GM19467 (cell line): ENCODE data around the gene UBAC2.
"Not testable (repeated sequence)": the region's sequence is repeated elsewhere in the genome, so short reads cannot be mapped to it uniquely, and the experiment has no call there.

Experiments used
- ATAC-seq: cut with Tn5 transposase; IDR thresholded peaks from one replicate; pipeline ENCODE4 v1.9.1; 2021; ENCODE audit warnings: mild to moderate bottlenecking, moderate library complexity; ENCODE audit not compliant: unreplicated experiment

UBAC2 gene

DNA sequence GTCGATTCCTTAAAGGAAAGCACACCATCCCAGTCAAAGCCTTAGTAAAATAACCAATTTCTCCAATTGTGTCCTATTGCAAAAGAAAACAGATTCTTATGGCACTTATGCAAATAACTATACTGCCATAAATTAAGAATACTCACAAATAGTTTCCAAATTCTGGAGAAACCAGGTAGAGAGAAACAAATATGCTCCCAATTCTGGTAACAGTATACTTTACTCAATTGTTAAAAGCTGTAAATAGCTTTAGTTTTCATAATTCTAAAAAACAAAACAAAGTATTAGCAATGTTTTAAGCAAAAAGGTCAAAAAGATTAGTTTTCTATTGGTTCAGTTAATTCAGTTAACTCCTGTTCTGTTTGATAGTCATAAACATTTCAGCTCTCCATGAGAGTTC, 18.2 kb upstream of the UBAC2 start:
- no peak for ATAC-seq

DNA sequence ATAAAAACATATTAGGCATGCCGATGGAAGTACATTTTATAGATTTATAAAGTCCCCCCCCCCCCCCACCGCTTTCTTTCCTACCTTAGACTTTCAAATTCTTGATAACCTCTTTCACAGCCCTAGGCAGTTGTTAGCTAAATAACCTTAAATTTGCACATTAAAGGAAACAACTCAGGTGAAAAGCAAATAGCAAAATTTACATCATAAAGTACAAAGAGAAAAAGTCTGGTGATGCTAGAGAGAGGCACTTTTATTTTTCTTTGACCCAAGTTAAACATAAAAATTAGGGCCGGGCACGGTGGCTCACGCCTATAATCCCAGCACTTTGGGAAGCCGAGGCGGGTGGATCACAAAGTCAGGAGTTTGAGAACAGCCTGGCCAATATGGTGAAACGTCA, 15.0 kb upstream of the UBAC2 start:
- no peak for ATAC-seq

DNA sequence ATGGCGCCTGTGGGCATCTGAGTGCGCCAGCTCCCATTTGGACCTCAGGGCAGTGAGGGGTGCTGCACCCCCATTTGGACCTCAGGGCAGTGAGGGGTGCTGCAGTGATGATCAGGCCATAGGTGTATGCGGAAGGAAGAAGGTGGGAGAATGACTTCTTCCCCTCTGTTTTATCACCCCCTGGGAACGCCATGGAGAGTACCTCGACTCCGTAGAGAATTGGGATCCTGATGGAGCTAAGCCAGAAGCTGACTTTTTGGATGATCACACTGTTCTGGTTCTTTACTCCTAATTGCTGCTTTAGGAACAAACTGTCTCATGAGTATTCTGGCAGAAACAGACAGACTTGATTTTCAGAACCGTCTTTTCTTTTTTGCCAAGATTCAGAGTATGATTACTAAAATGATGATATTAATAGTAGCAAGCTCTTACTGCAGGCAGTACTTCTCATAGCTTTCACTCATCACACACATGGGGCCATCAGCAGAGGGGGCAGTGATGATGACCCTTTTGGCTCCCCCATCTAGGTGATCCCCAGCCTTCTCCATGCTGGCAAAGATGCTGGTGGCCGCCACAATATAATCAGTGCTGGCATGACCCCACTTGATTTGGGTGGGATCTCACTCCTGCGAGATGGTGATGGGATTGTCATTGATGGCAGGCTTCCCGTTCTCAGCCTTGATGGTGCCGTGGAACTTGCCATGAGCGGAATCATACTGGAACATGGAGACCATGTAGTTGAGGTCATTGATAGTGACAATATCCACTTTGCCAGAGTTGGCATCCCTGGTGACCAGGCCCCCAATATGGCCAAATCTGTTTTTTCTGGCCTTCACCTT, 10.3 kb upstream of the UBAC2 start:
- ATAC-seq: no peak

DNA sequence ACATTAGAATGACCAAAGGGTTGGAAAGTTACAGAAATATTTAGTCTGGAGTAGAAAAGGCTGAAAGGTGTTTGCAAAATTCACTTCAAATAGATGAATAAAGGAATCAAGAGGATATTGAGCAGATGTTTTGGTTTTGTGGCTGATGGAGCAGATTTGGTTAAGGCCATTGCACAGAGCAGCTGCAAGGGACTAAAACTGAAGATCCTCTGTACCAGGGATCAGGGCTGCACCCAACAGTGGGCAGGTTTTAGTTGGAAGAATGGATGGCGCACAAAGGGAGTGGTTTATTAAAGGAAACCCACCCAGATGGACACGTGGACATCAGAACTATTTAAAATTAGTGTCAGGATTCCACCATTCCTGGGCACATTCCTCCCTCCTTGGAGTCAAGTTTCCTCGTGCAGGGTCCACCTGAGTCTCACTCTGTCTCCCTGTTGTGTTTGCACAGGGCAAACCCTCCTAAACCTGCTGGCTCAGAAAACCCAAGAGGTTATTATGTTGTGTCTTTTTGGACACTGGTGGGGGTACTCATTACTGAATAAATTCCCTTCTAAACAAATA, 9.2 kb upstream of the UBAC2 start:
- no peak for ATAC-seq

DNA sequence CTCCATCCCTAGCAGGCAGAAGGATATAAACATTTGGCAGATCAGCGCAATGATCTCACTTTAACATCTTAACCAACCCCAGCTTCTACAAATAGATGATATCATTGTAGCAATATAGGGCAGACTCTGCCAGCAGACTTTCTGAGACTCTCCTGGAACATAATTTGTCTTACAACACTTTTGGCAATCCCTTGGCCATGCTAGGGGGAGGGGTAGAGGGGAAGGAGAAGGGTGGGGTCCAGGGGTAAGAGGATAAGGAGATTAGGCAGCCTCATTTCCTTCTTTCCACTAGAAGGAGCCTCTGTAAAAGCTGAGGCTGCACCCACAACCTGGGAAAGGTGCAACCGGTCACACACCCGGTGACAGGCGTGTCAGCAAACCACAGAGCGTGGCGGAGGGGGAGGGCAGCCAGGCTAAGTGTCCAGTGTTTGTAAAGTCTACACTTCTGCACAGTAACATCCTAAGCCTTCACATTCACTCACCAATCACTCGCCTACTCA, 8.7 kb upstream of the UBAC2 start:
- ATAC-seq: no peak

DNA sequence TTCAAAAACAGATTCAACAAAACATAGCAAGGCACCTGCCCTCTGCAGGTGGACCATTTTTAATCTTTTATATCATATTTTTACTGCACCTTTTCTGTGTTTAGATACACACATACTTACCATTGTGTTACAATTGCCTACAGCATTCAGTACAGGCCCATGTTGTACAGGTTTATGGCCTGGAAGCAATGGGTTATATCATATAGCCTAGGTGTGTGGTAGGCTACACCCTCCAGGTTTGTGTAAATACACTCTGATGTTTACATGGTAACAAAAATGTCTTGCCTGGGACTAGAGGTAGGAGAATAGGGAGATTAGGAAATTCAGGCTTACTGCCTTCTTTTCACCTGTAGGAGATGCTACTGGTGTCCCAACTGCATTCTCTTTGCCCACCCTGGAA, 8.2 kb upstream of the UBAC2 start:
- no peak for ATAC-seq

DNA sequence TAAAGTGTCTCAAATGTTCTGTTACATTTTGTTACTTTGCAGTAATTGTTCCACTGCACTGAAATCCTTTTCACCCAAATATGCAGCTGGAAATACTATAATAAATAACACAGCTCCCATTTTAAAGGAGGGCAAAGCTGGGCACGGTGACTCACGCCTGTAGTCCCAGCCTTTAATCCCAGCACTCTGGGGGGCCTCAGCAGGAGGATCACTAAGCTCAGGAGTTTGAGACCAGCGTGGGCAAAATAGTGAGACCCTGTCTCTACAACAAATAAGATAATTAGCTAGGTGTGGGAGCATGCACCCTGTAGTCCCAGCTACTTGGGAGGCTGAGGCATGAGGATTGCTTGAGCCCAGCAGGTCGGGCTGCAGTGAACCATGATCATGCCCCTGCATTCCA, 7.5 kb upstream of the UBAC2 start:
- ATAC-seq: no peak

DNA sequence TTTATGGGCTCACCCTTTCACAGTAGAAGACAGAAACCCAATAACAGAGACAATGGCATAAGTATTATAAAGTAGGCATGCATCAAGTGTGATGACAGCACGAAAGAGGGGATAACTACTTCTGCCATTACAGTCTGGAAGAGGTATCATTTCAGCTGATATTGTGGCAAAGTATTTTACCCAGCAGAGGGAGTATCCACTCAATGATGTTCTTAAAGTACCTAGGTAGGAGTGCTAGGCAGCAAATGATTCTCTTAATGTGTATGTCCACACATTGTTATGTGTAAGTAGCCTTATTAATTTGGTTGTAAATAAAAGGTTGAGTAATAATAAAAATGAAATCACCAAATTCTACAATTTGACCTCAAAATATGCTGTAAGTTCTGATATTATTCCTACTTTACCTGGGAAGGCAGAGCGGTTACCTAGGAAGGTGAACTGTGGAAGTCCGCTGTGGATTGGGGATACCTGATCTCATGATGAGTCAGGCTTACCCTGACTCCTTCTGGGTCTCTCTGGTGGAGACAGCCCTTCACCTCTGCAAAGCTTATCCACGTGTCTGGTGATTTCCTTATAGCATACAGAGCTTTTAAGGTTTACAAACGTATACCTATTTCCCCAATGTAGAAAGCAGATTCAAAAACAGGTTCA, 4.1 kb upstream of the UBAC2 start:
- no peak for ATAC-seq

DNA sequence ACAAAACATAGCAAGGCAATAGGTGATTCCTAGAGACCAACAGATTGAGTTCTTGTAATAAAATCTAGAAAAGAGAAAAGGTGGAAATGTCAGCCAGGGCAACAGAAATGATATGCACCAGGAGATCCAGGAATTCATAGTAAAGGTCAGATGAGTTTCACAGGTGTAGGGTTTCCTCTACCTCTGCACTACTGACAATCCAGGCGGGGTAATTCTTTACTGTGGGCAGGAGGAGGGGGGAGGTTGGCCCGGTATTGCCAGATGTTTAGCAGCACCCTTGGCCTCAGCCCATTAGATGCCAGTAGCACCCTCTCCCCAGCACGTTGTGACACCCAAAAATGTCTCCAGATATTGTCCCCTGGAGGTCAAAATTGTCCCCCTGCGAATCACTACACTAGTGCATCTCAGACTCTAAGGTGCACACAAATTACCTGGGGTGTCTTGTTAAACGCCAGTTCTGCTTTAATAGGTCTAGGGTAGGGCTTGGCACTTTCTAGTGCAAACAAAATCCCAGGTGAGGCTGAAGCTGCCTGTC, 3.5 kb upstream of the UBAC2 start:
- ATAC-seq: no peak

DNA sequence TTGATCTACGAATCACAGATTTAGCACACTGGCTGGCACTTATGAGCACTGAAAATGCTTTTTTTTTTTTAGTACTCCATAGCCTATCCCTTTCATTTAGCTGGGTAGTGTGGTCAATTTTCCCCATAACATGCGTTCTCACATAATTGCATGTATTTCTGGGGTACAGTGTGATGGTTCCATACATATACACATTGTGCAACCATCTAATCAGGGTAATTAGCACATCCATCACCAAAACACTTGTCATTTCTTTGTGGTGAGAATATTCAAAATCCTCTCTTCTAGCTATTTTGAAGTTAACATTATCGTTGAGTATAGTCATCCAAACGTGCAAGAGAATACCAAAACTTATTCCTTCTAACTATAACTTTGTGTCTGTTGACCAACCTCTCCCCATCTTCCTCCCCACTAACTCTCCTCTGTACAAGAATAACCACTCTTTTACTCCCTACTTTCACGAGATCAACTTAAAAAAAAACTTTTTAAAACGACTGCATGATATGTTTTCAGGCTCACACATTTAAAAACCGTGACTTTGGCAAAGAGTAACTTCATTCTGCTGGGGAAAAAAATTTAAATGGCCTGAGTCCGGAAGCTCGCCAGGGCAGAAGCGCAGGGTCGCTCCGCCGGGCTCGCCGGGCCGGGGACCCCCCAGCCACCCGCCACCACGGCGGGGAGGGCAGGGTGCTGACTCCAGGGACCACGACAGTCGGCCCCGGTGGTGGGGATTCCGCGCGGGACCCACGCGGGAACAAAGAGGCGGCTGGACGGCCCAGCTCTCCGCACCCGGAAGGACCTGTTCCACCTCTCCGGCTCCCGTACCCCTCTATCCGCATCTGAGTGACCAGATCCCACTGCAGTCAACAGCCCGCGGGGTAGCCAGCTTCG, 868 bp upstream of the UBAC2 start:
- ATAC-seq: no peak

DNA sequence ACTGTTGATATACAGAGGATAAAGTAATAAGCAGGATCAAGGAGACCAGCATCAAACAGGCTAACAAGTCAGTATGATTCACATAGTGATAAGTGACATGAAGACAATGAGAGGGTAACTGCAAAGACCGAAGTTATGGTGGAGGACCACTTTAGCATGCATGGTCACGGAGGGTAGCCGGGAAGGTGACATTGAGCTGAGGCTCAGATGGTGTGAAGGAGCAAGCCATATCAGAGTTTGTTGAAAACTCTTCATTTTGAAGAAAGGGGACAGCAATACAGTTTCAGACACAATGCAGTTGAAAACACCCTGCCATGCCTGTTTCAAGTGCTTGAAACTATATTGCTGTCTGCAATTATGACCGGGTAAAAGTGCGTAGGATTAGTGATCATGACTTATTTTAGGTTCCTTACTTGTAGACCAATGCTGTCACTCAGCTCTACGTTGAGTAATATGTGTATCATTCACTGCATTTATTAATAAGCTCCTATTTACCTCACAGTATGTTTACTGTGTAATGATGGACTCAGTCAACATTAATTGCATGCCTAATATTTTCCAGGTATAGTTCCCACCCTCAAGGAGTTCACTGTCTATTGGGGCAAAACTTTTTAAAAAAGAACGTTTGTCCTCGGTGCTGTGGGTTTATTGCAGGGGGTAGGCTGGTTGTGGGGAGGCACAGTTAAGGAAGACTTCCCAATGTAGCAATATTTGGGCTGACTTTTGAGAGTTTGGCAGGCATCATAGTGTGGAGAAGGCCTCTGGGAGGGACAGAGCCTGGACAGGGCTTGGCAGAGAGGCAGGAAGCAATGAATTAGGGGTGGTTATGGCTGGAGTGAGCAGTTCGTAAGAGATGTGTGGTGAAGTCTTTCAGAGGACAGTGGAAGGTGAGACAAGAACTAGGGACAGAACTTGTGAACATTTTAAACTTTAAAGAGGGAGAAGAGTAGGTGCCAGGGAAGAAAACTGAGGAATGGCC, 3.2 kb downstream of the UBAC2 start:
- no peak for ATAC-seq

DNA sequence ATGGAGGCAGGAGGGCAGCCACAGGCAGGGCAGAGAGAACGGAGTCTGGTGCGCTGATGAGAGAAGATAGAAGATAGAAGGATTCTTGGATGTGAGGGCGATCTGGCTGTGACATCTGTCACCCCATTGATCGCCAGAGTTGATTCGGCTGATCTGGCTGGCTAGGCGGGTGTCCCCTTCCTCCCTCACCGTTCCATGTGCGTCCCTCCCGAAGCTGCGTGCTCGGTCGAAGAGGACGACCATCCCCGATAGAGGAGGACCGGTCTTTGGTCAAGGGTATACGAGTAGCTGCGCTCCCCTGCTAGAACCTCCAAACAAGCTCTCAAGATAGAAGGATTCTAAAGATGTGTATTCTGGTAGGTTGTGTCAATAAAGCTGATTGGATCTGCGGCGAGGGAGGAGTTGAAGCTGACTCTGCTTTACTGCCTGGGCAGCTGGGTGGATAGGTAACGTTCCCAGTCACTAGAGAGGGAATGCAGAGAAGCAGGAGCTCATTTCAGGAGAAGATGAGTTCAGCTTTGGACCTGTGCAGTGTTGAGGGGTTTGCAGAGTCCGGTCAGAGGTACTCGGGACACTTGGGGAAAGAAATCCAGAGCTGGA, 5.1 kb downstream of the UBAC2 start:
- ATAC-seq: no peak

DNA sequence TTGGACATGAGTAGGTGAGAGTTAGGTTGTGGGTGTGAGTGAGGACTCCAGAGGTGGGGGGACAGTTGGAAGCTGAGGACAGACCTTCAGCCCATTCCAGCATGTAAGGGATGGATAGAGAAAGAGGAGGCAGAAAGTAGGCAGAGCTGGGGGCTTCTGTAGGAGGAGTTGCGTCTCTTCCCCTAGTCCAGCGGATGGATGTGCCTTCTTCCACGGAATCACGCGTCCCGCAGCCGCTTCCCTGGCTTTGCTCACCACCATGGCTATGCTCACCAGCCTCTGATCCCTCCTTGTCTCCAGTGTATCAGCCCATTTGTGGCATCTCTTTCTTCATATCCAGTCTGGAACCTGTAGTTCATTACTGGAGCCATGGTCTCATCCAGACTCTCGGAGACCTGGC, 5.6 kb downstream of the UBAC2 start:
- ATAC-seq: no peak

DNA sequence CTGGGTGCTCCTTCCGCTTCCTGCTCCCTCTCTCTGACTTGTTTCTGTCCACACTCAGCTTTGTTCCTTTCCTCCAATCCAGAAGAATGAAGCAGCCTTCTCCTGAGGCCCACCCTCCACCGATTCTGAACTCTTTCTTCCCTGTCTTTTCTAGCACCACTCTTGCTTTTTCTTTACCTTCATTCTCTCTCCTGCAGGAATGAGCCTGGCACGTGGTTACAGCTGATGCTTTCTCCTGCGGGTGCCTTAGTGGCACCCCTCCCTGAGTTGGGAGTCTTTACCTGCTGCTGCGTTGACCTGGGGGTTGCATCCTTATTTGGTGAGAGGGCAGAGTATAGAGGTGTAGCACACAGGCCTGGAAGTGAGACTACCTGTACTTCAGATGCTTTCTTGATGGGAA, 6.2 kb downstream of the UBAC2 start:
- no peak for ATAC-seq

DNA sequence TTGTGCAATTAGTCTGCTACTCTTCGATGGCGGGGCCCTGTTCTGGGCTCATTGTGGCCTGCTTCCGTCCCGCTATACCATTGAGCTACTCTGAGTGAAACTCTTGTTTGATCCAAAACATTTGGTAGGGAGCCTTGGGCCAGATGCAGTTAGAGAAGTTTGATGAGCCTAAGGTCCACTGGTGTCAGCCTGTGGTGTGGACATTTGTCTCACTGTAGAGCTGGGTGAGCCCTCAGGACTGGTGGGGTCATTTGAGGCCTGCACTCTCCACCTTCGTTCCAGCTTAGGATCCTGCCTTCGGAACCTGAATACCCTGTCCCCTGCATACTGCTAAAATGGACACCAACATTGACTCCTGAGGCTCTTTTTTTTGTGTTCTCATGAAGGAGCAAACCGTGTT, 6.9 kb downstream of the UBAC2 start:
- ATAC-seq: no peak

DNA sequence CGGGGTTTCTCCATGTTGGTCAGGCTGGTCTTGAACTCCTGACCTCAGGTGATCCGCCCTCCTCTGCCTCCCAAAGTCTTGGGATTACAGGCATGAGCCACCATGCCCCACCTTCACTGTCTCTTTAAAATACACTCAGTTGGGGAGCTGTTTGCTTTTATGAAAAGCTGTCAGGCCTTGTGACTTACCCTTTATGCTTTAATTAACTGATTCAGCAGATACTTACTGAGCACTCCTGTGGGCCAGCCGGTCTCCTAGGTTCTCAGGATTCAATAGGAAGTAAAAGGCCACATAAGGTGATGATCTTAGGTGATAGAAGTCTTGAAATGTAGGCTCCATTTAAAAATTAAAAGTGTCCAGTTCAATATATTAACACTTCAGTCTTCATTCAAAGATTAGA, 7.5 kb downstream of the UBAC2 start:
- ATAC-seq: no peak

DNA sequence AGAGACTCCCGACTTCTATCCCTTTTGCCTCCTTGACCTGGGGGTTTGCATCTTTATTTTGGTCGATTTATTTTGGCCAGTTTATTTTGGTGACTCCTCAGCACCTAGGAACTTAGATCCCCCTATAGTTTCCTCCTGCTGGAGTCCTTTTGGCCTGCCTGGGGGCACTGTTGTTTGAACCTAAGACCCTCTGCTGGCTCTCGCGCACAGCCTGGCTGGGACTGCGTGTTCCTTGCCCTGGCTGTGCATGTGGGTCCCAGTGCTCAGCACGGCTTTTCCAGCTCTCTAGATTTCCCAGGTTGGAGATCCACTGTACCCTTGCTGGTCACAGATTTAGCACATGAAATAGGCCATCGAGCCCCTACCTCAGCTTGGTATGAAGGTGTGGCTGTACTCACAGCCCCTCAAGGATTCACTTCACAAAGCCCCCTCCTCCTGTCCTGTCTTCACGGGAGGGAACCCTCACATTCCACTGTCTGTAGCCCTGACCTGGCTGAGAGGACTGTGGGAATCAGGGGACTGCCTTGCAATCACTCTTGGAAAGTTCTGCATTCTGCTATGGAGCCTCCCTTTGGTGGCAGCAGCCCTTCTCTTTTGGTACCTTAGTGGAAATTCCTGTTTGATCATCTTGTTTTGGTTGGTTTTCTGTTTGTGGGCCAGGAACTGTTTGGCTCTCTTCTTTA, 8.3 kb downstream of the UBAC2 start:
- ATAC-seq: no peak

DNA sequence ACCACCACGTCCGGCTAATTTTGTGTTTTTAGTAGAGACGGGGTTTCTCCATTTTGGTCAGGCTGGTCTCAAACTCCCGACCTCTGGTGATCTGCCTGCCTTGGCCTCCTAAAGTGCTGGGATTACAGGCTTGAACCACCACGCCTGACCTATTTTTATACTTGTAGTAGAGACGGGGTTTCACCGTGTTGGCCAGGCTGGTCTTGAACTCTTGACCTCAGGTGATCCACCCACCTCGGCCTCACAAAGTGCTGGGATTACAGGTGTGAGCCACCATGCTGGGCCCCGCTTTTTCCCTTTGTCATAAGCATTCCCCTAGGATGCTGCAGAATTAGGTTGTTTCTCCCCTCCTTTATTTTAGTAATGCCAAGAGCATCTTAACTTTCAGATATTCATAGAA, 10.0 kb downstream of the UBAC2 start:
- ATAC-seq: not testable (repeated sequence)
